GM23248 (cell line): Measurements from ENCODE around the gene HOOK2.

ENCODE experiments used
- EZH2 ChIP-seq: fragments of 200-600 bp; sonication (generic); IDR thresholded peaks from 2 replicates; pipeline ENCODE4 v1.6.1; 2018; ENCODE audit warnings: antibody characterized with exemption, mild to moderate bottlenecking; ENCODE audit not compliant: insufficient read depth, poor library complexity, severe bottlenecking
- EZH2phosphoT487 ChIP-seq: fragments of 200-600 bp; sonication (generic); IDR thresholded peaks from 2 replicates; pipeline ENCODE4 v1.6.1; 2018; ENCODE audit warnings: antibody characterized with exemption, moderate library complexity, mild to moderate bottlenecking, low read depth; ENCODE audit not compliant: insufficient read depth

GRCh38 chr19:12786141-12786870, 11.0 kb upstream of the HOOK2 start:
- TF ChIP-seq EZH2 (no peak), EZH2phosphoT487 (no peak)
